Vagina (tissue), 2 donors: Measurements from ENCODE around the gene ZNF331. TPM values are rescaled to one million over a fixed set of nuclear protein-coding genes. Genes with fewer than 3 reads are reported as not detected.

Source experiments
- DNase-seq, 2 donors: peaks; one replicate each; pipeline ENCODE4 v3.0.0-alpha.2; 2017; ENCODE audit errors: extremely low spot score in 2 of 2
- H3K27ac ChIP-seq: fragments of 200-600 bp; sonication (generic); one replicate; pipeline ENCODE4 v1.5.1; 2019
- H3K27me3 ChIP-seq: fragments of 200-600 bp; sonication (generic); one replicate; pipeline ENCODE4 v1.5.1; 2019
- H3K36me3 ChIP-seq, 2 donors: fragments of 200-600 bp; sonication (generic); one replicate each; pipeline ENCODE4 v1.5.1; 2017 to 2019
- H3K4me1 ChIP-seq: fragments of 200-600 bp; sonication (generic); one replicate; pipeline ENCODE4 v1.5.1; 2019
- H3K4me3 ChIP-seq, 2 donors: fragments of 200-600 bp; sonication (generic); 1 replicate in 1 of 2; 2 replicates in 1 of 2; pipeline ENCODE4 v1.5.1; 2016 to 2019
- H3K9me3 ChIP-seq: fragments of 200-600 bp; sonication (generic); one replicate; pipeline ENCODE4 v1.5.1; 2019
- CTCF ChIP-seq, 3 experiments: fragments of 450-650 bp in 2 of 3; fragments of 200-600 bp in 1 of 3; sonication (generic) in 1 of 3; IDR thresholded peaks; one replicate each; pipeline ENCODE4 v1.5.1; 2017 to 2019; ENCODE audit warnings: antibody characterized with exemption in 3 of 3, mild to moderate bottlenecking in 2 of 3, moderate library complexity in 2 of 3
- POLR2A ChIP-seq, 2 donors: fragments of 450-650 bp; IDR thresholded peaks; one replicate each; pipeline ENCODE4 v1.6.1; 2017; ENCODE audit warnings: antibody characterized with exemption in 2 of 2, mild to moderate bottlenecking in 2 of 2, moderate library complexity in 2 of 2
- POLR2AphosphoS5 ChIP-seq, 2 donors: sonication (generic); formaldehyde crosslinking; IDR thresholded peaks; one replicate each; pipeline ENCODE4 v1.9.0; 2017; ENCODE audit warnings: antibody characterized with exemption in 2 of 2, mild to moderate bottlenecking in 2 of 2, low read depth in 1 of 2; ENCODE audit not compliant: insufficient read depth in 1 of 2
- intact Hi-C: fragments of 100-400 bp; cut with DNase I; formaldehyde crosslinking; loops from one replicate; pipeline ENCODE4 v1.15.1; 2023
- total RNA-seq: library from RNA; depleted of rRNA; stranded (reverse); fragments of >200 nt; gene quantifications from one replicate; pipeline ENCODE4 v1.2.3, GENCODE V29; 2016

ZNF331 gene
- total RNA-seq, 1 donor from 2014 or later: 72.7 TPM

GRCh38 chr19:53576941-53577653 lies 39.2 kb downstream of the ZNF331 start:
- no peaks in the 10 kb centered on the region for H3K4me1 ChIP-seq
- H3K4me3 ChIP-seq: no peak overlapping the region
- no peak for DNase-seq
- TF ChIP-seq CTCF (IDR thresholded peaks at IDR 0.05): no peak
- TF ChIP-seq POLR2AphosphoS5 (IDR thresholded peaks at IDR 0.05; ENCODE audit: insufficient read depth in 1 of 2, low read depth in 1 of 2): no peak
- TF ChIP-seq POLR2A (IDR thresholded peaks at IDR 0.05): no peak
- H3K27ac ChIP-seq: no peak overlapping the region
- H3K27me3 ChIP-seq: no peaks in the 10 kb centered on the region
- intact Hi-C loops: no loop called here
- peaks cover 4% of the 10 kb centered on the region for H3K9me3 ChIP-seq
- H3K36me3 ChIP-seq: peaks cover 7 to 64% of the 10 kb centered on the region in 2 donors

- Histone ChIP-seq H3K27ac (no peak overlapping the region), H3K9me3 (peaks cover 4% of the 10 kb centered on the region), H3K27me3 (no peaks in the 10 kb centered on the region), H3K4me3 (no peak overlapping the region), H3K36me3 (peaks cover 7 to 59% of the 10 kb centered on the region in 2 donors), H3K4me1 (no peaks in the 10 kb centered on the region)
- intact Hi-C loops: no loop called here
- DNase-seq: no peak
- TF ChIP-seq POLR2AphosphoS5 (IDR thresholded peaks at IDR 0.05; ENCODE audit: insufficient read depth in 1 of 2, low read depth in 1 of 2): no peak
- TF ChIP-seq POLR2A (IDR thresholded peaks at IDR 0.05): no peak
- no peak for TF ChIP-seq CTCF (IDR thresholded peaks at IDR 0.05)
Measured at GRCh38 chr19:53577968-53578367, 40.0 kb downstream of the ZNF331 start.

GRCh38 chr19:53579518-53579917 lies 41.6 kb downstream of the ZNF331 start:
- TF ChIP-seq CTCF (IDR thresholded peaks at IDR 0.05) (no peak), POLR2A (IDR thresholded peaks at IDR 0.05) (no peak), POLR2AphosphoS5 (IDR thresholded peaks at IDR 0.05; ENCODE audit: insufficient read depth in 1 of 2, low read depth in 1 of 2) (no peak)
- Histone ChIP-seq H3K36me3 (peaks cover 7 to 44% of the 10 kb centered on the region in 2 donors), H3K27me3 (no peaks in the 10 kb centered on the region), H3K27ac (no peak overlapping the region), H3K9me3 (peaks cover 4% of the 10 kb centered on the region), H3K4me3 (no peak overlapping the region), H3K4me1 (no peaks in the 10 kb centered on the region)
- DNase-seq: no peak
- intact Hi-C loops: no loop called here

- no peaks in the 10 kb centered on the region for H3K27me3 ChIP-seq
- intact Hi-C loops: no loop called here
Measured at GRCh38 chr19:53580871-53581835, 43.2 kb downstream of the ZNF331 start.

More at GRCh38 chr19:53580871-53581835, 43.2 kb downstream of the ZNF331 start:
- Histone ChIP-seq H3K36me3 (peaks cover 7 to 29% of the 10 kb centered on the region in 2 donors), H3K4me3 (no peak overlapping the region), H3K9me3 (peaks cover 4% of the 10 kb centered on the region), H3K4me1 (no peaks in the 10 kb centered on the region), H3K27ac (no peak overlapping the region)
- TF ChIP-seq POLR2AphosphoS5 (IDR thresholded peaks at IDR 0.05; ENCODE audit: insufficient read depth in 1 of 2, low read depth in 1 of 2) (no peak), CTCF (IDR thresholded peaks at IDR 0.05) (no peak), POLR2A (IDR thresholded peaks at IDR 0.05) (no peak)
- no peak for DNase-seq
